NCI-H2107 treated with DMSO at 0.1 percent for 48 hours (cell line): ENCODE data around the gene IGSF5.
"Not testable (repeated sequence)": the region's sequence is repeated elsewhere in the genome, so short reads cannot be mapped to it uniquely, and the experiment has no call there.

Source experiments
- DNase-seq: peaks from one replicate; lab custom pipeline; 2025; ENCODE audit not compliant: unreplicated experiment; lab: John Stamatoyannopoulos, UW

IGSF5 gene

GRCh38 chr21:39744883-39745282 is at the start of gene IGSF5:
IGSF5 (plus strand) TSS chr21:39745183; CDS start chr21:39745510, 327 bp downstream.
- not testable (repeated sequence) for DNase-seq

- no peak for DNase-seq
These were observed 48.8 kb upstream of the IGSF5 start for GRCh38 chr21:39696196-39696595.

- no peak for DNase-seq
These were observed 48.4 kb upstream of the IGSF5 start for GRCh38 chr21:39696618-39697017.

GRCh38 chr21:39700318-39700717 is 44.7 kb upstream of the IGSF5 start:
- no peak for DNase-seq

GRCh38 chr21:39703578-39703977 is 41.4 kb upstream of the IGSF5 start:
- DNase-seq = no peak

- no peak for DNase-seq
These were observed 39.1 kb upstream of the IGSF5 start for GRCh38 chr21:39705849-39706248.

- no peak for DNase-seq
These were observed 37.7 kb upstream of the IGSF5 start for GRCh38 chr21:39707316-39707715.

GRCh38 chr21:39710866-39711265 is 34.1 kb upstream of the IGSF5 start:
- no peak for DNase-seq

GRCh38 chr21:39712273-39712672 is 32.7 kb upstream of the IGSF5 start:
- DNase-seq = no peak

- DNase-seq = peak; percentile 8
These were observed 32.0 kb upstream of the IGSF5 start for GRCh38 chr21:39712976-39713375.

GRCh38 chr21:39713905-39714304 is 31.1 kb upstream of the IGSF5 start:
- DNase-seq = no peak

GRCh38 chr21:39714331-39714730 is 30.7 kb upstream of the IGSF5 start:
- no peak for DNase-seq

- peak; percentile 3 for DNase-seq
These were observed 29.1 kb upstream of the IGSF5 start for GRCh38 chr21:39715804-39716397.

- DNase-seq = no peak
These were observed 24.7 kb upstream of the IGSF5 start for GRCh38 chr21:39720126-39720778.

- no peak for DNase-seq
These were observed 23.1 kb upstream of the IGSF5 start for GRCh38 chr21:39721885-39722284.

GRCh38 chr21:39724944-39725343 is 20.0 kb upstream of the IGSF5 start:
- no peak for DNase-seq

- no peak for DNase-seq
These were observed 18.9 kb upstream of the IGSF5 start for GRCh38 chr21:39726133-39726532.

- no peak for DNase-seq
These were observed 17.4 kb upstream of the IGSF5 start for GRCh38 chr21:39727401-39728120.

GRCh38 chr21:39728341-39728740 is 16.6 kb upstream of the IGSF5 start:
- no peak for DNase-seq

GRCh38 chr21:39730418-39731157 is 14.4 kb upstream of the IGSF5 start:
- no peak for DNase-seq

- DNase-seq = no peak
These were observed 8.3 kb upstream of the IGSF5 start for GRCh38 chr21:39736716-39737115.
